UCSD-AML1 (cell line): Measurements from ENCODE around the gene NAXE.
"Not testable (repeated sequence)": the region's sequence is repeated elsewhere in the genome, so short reads cannot be mapped to it uniquely, and the experiment has no call there.

ENCODE experiments used
- DNase-seq: peaks from one replicate; lab custom pipeline; 2025; ENCODE audit not compliant: unreplicated experiment; lab: John Stamatoyannopoulos, UW

The NAXE gene

GRCh38 chr1:156622581-156623297 is 31.2 kb downstream of the NAXE start:
- DNase-seq, result no peak

- DNase-seq, result peak; percentile 72
Measured at GRCh38 chr1:156623946-156624813, 32.6 kb downstream of the NAXE start.

GRCh38 chr1:156624814-156625435 is 33.3 kb downstream of the NAXE start:
- no peak for DNase-seq

GRCh38 chr1:156625436-156626078 is 34.0 kb downstream of the NAXE start:
- peak; percentile 74 for DNase-seq

GRCh38 chr1:156626079-156626438 is 34.5 kb downstream of the NAXE start:
- DNase-seq, result no peak

- DNase-seq, result peak; percentile 33
Measured at GRCh38 chr1:156627313-156627880, 35.8 kb downstream of the NAXE start.

DNA sequence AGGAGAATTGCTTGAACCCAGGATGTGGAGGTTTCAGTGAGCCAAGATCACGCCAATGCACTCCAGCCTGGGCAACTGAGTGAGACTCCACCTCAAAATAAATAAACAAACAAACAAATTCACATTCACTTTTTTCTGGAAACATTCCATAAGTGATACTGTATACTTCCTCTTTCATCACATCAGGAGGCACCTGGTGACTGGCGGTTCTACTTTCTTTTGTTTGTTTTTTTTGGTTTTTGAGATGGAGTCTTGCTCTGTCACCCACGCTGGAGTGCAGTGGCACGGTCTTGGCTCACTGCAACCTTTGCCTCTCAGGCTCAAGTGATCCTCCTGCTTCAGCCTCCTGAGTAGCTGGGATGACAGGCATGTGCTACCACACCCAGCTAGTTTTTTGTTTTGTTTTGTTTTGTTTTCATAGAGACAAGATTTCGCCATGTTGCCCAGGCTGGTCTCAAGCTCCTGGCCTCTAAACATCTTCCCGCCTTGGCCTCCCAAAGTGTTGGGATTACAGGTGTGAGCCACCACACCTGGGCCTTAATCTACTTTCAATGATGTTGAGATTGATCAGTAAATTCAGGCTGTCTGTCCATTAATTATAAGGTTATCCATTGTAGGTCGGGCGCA is 38.4 kb downstream of the NAXE start:
- DNase-seq, result no peak

- not testable (repeated sequence) for DNase-seq
Measured at GRCh38 chr1:156631152-156631551, 39.6 kb downstream of the NAXE start.

DNA sequence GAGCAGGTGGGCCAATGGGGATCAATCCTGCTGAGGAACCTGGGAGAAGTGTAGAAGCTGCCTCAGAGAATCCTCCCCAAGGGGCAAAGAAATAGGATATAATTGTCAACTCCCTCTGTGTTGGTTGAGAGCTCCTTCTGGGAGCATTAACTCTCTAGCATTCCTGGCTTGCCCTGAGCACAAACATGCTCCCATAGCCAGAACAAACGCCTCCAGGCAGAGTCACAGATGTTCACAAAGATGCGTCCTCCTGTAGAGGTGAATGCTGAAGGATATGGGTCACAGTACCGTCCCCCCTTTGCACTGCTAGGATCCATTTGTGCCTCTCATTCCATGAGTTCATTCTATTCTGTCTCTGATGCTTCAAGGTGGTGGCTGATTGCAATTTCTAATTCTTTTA is 40.8 kb downstream of the NAXE start:
- no peak for DNase-seq

DNA sequence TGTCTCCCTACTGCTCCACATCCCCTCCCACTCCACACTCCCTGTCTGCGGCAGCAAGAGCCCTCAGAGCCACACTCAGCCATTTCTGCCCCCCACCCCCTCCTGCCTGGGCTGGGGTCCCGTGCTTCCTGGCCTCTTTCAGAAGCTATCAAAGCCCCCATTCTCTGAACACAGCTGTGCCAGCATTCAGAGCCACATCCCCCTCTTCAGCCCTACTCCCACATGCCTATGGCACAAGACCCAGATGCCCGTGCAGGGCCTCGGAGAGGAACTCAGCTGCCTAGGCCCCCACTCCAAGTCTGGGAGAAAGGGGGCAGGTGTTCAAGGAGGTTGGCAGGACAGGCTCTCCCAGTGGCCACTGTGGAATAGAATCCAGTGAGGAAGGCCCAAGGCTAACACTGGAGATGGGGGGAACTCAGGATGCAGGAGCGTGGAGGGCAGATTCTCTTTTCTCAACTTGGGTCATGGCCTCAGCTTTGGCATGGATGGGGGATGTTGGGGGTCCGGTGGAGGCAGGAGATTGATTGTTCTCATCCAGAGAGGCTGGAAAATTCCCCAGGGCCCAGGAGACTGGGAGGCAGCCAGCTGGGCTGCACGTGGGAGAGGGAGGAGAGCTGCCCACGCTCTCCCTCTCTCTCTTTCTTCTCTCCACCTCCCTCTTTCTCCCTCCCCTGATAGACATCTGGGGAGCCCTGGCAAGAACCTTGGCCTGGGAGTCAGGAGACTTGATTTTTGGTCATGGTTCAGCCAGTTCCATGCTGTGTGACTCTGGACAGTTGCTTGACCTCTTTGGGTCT is 46.8 kb downstream of the NAXE start:
- DNase-seq, result no peak

DNA sequence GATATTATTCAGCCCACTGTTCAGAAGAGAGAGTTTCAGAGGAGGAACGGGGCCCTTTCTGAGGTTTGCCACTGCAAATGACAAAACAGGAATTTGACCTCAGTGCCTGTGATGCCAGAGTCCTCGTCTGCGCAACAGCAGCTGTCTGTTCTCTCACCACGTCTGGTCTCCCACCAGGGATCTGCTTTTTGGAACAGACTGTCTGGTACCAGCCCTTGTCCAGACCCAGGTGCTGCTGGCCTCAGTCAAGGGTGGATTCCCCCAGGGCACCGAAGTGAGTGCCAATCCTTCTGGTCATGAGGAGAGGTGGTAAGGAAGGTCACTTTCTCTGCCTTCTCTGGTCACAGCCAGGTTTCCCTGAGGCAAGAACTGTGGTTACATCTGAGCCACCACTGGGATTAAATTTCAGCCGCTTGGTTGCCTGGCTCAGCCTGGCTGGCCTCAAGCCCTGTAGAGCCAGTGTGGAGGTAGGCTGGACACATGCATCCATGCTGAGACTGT is 48.1 kb downstream of the NAXE start:
- DNase-seq, result no peak

- no peak for DNase-seq
Measured at GRCh38 chr1:156640842-156641706, 49.5 kb downstream of the NAXE start.

DNA sequence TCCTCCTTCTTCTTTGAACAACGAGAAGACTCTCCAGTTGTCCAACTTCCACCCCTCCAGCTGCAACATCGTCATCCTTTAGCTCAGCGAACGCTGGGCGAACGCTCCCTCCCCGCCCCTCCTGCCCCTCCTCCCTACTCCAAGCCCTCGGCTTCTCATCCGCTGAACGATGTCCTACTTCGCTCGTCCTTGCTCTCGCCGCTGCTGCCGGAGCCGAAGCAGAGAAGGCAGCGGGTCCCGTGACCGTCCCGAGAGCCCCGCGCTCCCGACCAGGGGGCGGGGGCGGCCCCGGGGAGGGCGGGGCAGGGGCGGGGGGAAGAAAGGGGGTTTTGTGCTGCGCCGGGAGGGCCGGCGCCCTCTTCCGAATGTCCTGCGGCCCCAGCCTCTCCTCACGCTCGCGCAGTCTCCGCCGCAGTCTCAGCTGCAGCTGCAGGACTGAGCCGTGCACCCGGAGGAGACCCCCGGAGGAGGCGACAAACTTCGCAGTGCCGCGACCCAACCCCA is 50.2 kb downstream of the NAXE start, which contains the start of gene BCAN:
TSS of gene BCAN (plus strand) at position 357 of the 504 bp plus-strand sequence. CDS start 3,938 bp downstream, outside the sequence.
- DNase-seq, result no peak

DNA sequence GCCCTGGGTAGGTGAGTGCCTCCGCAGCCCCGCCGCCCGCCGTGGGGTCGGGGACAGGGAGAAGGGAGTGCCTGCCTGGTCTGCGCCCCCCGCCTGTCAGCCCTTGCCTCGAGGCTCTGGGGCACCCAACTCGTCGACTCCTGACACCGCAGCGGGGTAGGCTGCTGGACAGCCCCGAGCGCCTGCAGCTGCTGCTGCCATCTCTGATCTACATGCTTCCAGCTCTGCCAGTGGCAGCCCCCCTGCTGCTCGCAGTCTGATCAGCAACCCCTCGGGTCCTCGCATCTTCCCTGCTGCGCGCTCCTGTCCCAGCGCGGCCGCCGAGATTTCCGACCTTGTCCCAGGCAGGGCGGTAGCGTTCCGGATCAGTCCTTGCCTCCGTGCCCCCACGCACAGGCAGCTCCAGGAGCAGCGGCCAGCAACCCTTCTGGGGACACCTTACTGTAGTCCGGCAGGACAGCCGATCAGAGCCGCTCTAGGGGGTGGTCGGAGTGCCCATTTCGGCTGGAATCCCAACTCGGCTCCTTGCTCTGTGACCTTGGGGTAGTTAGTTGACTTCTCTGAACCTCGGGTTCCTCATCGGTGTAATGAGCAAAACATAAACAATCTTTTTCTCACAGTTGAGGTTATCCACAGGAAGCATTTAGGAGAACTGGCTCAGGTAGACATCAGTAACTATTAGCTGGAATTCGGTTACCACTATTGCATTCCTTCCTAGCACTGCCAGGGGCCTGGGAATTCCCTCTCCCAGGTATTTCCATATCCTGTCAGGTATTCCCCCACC is 50.9 kb downstream of the NAXE start:
- DNase-seq, result no peak

GRCh38 chr1:156643049-156643777 is 51.6 kb downstream of the NAXE start:
- DNase-seq, result no peak

- peak; percentile 84 for DNase-seq
Measured at GRCh38 chr1:156643778-156644092, 52.2 kb downstream of the NAXE start.
